IMR-90 (cell line): ENCODE measurements around the gene BACH1. TPM values are rescaled to one million over a fixed set of nuclear protein-coding genes. Genes with fewer than 3 reads are reported as not detected.

Source experiments
- ATAC-seq: fragments of 200-7000 bp; cut with Tn5 transposase; 2 replicates; pipeline ENCODE4 v1.9.1; 2020; ENCODE audit warnings: low read depth, mild to moderate bottlenecking, moderate library complexity
- BruUV-seq: library from RNA; stranded (reverse); fragments of 400-500 nt; replicated peaks from 2 replicates; lab custom pipeline; 2021; lab: Mats Ljungman, UMichigan
- CTCF ChIA-PET: fragments of 300-600 bp; formaldehyde crosslinking; extraction: SDS; loops from one replicate; lab custom pipeline; 2021; ENCODE audit warnings: antibody characterized with exemption; lab: Yijun Ruan, JAX
- POLR2A ChIA-PET: fragments of 300-600 bp; sonication (Branson Sonifier 250); formaldehyde crosslinking; loops from one replicate; lab custom pipeline; 2022; ENCODE audit warnings: antibody characterized with exemption; ENCODE audit not compliant: unreplicated experiment; lab: Charles Lee
- DNase-seq: peaks from one replicate; pipeline ENCODE4 v3.0.0; 2013
- H2AFZ ChIP-seq: replicated peaks from 2 replicates; pipeline ENCODE3; 2013; ENCODE audit warnings: low read length, mild to moderate bottlenecking; ENCODE audit not compliant: poor library complexity
- H2AK5ac ChIP-seq: 2 replicates; pipeline ENCODE4 v1.6.1; 2013; ENCODE audit warnings: low read depth, low read length, inconsistent platforms
- H2AK9ac ChIP-seq: replicated peaks from 2 replicates; pipeline ENCODE3; 2013; ENCODE audit warnings: mild to moderate bottlenecking, low read depth, low read length, moderate library complexity; ENCODE audit not compliant: poor library complexity
- H2BK120ac ChIP-seq: 2 replicates; pipeline ENCODE4 v1.6.1; 2013; ENCODE audit warnings: low read depth, low read length, inconsistent platforms
- H2BK15ac ChIP-seq: 3 replicates; pipeline ENCODE4 v1.6.1; 2013; ENCODE audit warnings: low read depth, low read length, inconsistent platforms
- H2BK20ac ChIP-seq: 2 replicates; pipeline ENCODE4 v1.6.1; 2013; ENCODE audit warnings: low read depth, mild to moderate bottlenecking, inconsistent platforms, low read length, moderate library complexity
- H2BK5ac ChIP-seq: 2 replicates; pipeline ENCODE4 v1.6.1; 2013; ENCODE audit warnings: mild to moderate bottlenecking, low read depth, low read length, inconsistent platforms; ENCODE audit not compliant: poor library complexity, severe bottlenecking
- H3K14ac ChIP-seq: replicated peaks from 2 replicates; pipeline ENCODE4 v1.6.1; 2013; ENCODE audit warnings: low read depth, low read length, inconsistent platforms
- H3K18ac ChIP-seq: 2 replicates; pipeline ENCODE4 v1.6.1; 2013; ENCODE audit warnings: low read depth, low read length, control low read depth
- H3K23ac ChIP-seq: 2 replicates; pipeline ENCODE4 v1.6.1; 2013; ENCODE audit warnings: low read depth, low read length, inconsistent platforms
- H3K27ac ChIP-seq: 2 replicates; pipeline ENCODE4 v1.5.1; 2013; ENCODE audit warnings: mild to moderate bottlenecking, control low read depth, low read length; ENCODE audit not compliant: insufficient read depth
- H3K27me3 ChIP-seq: 2 replicates; pipeline ENCODE4 v1.6.1; 2013; ENCODE audit warnings: low read length; ENCODE audit not compliant: control insufficient read depth, insufficient read depth
- H3K36me3 ChIP-seq: 2 replicates; pipeline ENCODE4 v1.6.1; 2013; ENCODE audit warnings: low read length, mixed read lengths; ENCODE audit not compliant: control insufficient read depth, insufficient read depth
- H3K4ac ChIP-seq: 2 replicates; pipeline ENCODE4 v1.6.1; 2013; ENCODE audit warnings: low read depth, low read length, inconsistent platforms
- H3K4me1 ChIP-seq: 2 replicates; pipeline ENCODE4 v1.6.1; 2013; ENCODE audit warnings: low read length, mixed read lengths; ENCODE audit not compliant: control insufficient read depth, insufficient read depth
- H3K4me2 ChIP-seq: 2 replicates; pipeline ENCODE4 v1.6.1; 2013; ENCODE audit warnings: low read depth, mild to moderate bottlenecking, control low read depth, low read length, moderate library complexity
- H3K4me3 ChIP-seq: 2 replicates; pipeline ENCODE4 v1.5.1; 2013; ENCODE audit warnings: low read depth, mild to moderate bottlenecking, control low read depth, low read length, moderate library complexity; ENCODE audit not compliant: insufficient read depth
- H3K56ac ChIP-seq: 2 replicates; pipeline ENCODE4 v1.6.1; 2013; ENCODE audit warnings: low read length, inconsistent platforms; ENCODE audit not compliant: insufficient read depth; ENCODE audit errors: extremely low read depth
- H3K79me1 ChIP-seq, 2 experiments: 2 replicates each; pipeline ENCODE4 v1.6.1; 2013; ENCODE audit warnings: low read length in 2 of 2, inconsistent platforms in 1 of 2, low read depth in 1 of 2
- H3K9ac ChIP-seq: 2 replicates; pipeline ENCODE4 v1.6.1; 2013; ENCODE audit warnings: low read depth, low read length, control low read depth
- H3K9me1 ChIP-seq: 2 replicates; pipeline ENCODE4 v1.6.1; 2013; ENCODE audit warnings: low read length, inconsistent platforms; ENCODE audit not compliant: insufficient read depth
- H3K9me3 ChIP-seq: 2 replicates; pipeline ENCODE4 v1.6.1; 2013; ENCODE audit warnings: low read length; ENCODE audit not compliant: control insufficient read depth, insufficient read depth
- H4K20me1 ChIP-seq: 2 replicates; pipeline ENCODE4 v1.6.1; 2013; ENCODE audit warnings: low read length, inconsistent platforms; ENCODE audit not compliant: insufficient read depth
- H4K5ac ChIP-seq: 2 replicates; pipeline ENCODE4 v1.6.1; 2013; ENCODE audit warnings: mild to moderate bottlenecking, low read depth, low read length, control low read depth
- H4K8ac ChIP-seq, 2 experiments: 2 replicates each; pipeline ENCODE4 v1.6.1; 2013; ENCODE audit warnings: low read depth in 2 of 2, low read length in 2 of 2, control low read depth in 1 of 2, inconsistent platforms in 1 of 2
- H4K91ac ChIP-seq: 2 replicates; pipeline ENCODE4 v1.6.1; 2013; ENCODE audit warnings: low read depth, low read length, inconsistent platforms; ENCODE audit not compliant: insufficient read depth
- CEBPB ChIP-seq: IDR thresholded peaks from 2 replicates; pipeline ENCODE4 v1.6.1; 2012; ENCODE audit warnings: low read depth, low read length, improper control_type of control experiment
- FOS ChIP-seq: fragments of 150-350 bp; IDR thresholded peaks from 2 replicates; pipeline ENCODE4 v1.6.1; 2016; ENCODE audit warnings: low read depth, low read length
- WGBS, 2 experiments: methylation state at CpG; one replicate each; pipeline versions ENCODE4 v1.1.5 to v1.1.7; 2013; ENCODE audit warnings: missing lambda C conversion rate in 2 of 2; ENCODE audit not compliant: insufficient read length in 1 of 2; ENCODE audit errors: extremely low coverage in 2 of 2; 5-methylcytosine and 5-hydroxymethylcytosine counted together
- dilution Hi-C: fragments of 300-500 bp; cut with HindIII; formaldehyde crosslinking; loops from one replicate; pipeline ENCODE4 v1.14.3; 2018; ENCODE audit warnings: low sequenced_read_pairs; ENCODE audit not compliant: unreplicated experiment
- in situ Hi-C: fragments of 300-500 bp; cut with MboI; formaldehyde crosslinking; loops from 3 replicates; pipeline ENCODE4 v1.14.3; 2019; ENCODE audit warnings: low sequenced_read_pairs, inconsistent platforms, mixed read lengths
- intact Hi-C: fragments of 100-400 bp; cut with micrococcal nuclease; formaldehyde crosslinking; loops from 2 replicates; pipeline ENCODE4 v1.10.0; 2022
- polyA plus RNA-seq, 3 experiments: library from polyadenylated mRNA; depleted of rRNA; stranded (reverse); fragments of >200 nt; gene quantifications; 2 replicates each; pipeline ENCODE4 v1.2.3, GENCODE V29; 2012; ENCODE audit warnings: low replicate concordance in 1 of 3
- total RNA-seq: library from RNA; depleted of rRNA; stranded (reverse); fragments of >200 nt; gene quantifications from 2 replicates; pipeline ENCODE4 v1.2.3, GENCODE V29; 2012

Gene BACH1
- total and polyA plus RNA-seq, 2 of the 4 experiments (the other 2 are of a cell fraction): 23.1 to 108 TPM

- Histone ChIP-seq H2AK5ac (peak overlapping the region; percentile 92), H4K20me1 (peaks cover 7% of the 10 kb centered on the region; the same call in 1 of the 2 replicates), H3K14ac (peak overlapping the region; percentile 91), H3K27ac (peak overlapping the region; percentile 70), H3K4me1 (peaks cover 40% of the 10 kb centered on the region), H2AK9ac (peak overlapping the region; percentile 61), H3K4ac (peak overlapping the region; percentile 95), H2BK20ac (peak overlapping the region; percentile 84), H2AFZ (no peak overlapping the region), H4K8ac (peak overlapping the region; percentile 54 to 85), H3K9me1 (peaks cover 26% of the 10 kb centered on the region), H3K27me3 (no peaks in the 10 kb centered on the region), H3K23ac (peak overlapping the region; percentile 95), H2BK5ac (peak overlapping the region; percentile 94), H3K36me3 (0 out of 2 replicates have a peak, but pooled peaks cover 2% of the 10 kb centered on the region), H3K79me1 (peaks cover 38 to 58% of the 10 kb centered on the region in 2 experiments), H4K91ac (peak overlapping the region; percentile 91), H3K4me2 (peak overlapping the region; percentile 57), H3K4me3 (no peak overlapping the region), H2BK120ac (peak overlapping the region; percentile 92), H2BK15ac (peak overlapping the region; percentile 35), H3K9me3 (no peaks in the 10 kb centered on the region), H3K9ac (peak overlapping the region; percentile 25), H4K5ac (peak overlapping the region; percentile 97), H3K18ac (peak overlapping the region; percentile 91), H3K56ac (peak overlapping the region; percentile 69)
- in situ Hi-C loops (no loop called here), intact Hi-C loops (no loop called here), dilution Hi-C loops (no loop called here)
- ChIA-PET POLR2A (no interaction called here), CTCF (interaction anchor here (0.5 to 1.1 kb wide), 2 partner anchors 17 to 347 kb away, joined by 3 to 6 read pairs; no protein-coding TSS in a partner anchor)
- BruUV-seq: no TSS peak
- TF ChIP-seq CEBPB (0 out of 2 replicates have a peak, but pooled peaks have one; percentile 29), FOS (no peak)
- no CpG with 5 or more reads among the region's 4 CpGs for WGBS, 2 experiments
- DNase-seq (peak; percentile 55), ATAC-seq (peak; percentile 8)
Observed at GRCh38 chr21:29347274-29347681, 48.6 kb downstream of the BACH1 start.
